HL-60 (cell line): ENCODE data around the gene TMEM88.

Experiments used
- POLR2AphosphoS5 ChIP-seq: IDR thresholded peaks from 2 replicates; pipeline ENCODE4 v1.6.1; 2012; ENCODE audit warnings: low read depth
- TF ChIP-seq, protein P1 (sequence below): IDR thresholded peaks from one replicate; pipeline ENCODE4 v1.5.1; 2011; ENCODE audit warnings: low read length, control low read depth, inconsistent platforms; ENCODE audit not compliant: insufficient read depth
- TF ChIP-seq, protein P2 (sequence below): IDR thresholded peaks from 2 replicates; pipeline ENCODE4 v1.6.1; 2012; ENCODE audit warnings: low read depth; ENCODE audit not compliant: insufficient replicate concordance

DNA sequence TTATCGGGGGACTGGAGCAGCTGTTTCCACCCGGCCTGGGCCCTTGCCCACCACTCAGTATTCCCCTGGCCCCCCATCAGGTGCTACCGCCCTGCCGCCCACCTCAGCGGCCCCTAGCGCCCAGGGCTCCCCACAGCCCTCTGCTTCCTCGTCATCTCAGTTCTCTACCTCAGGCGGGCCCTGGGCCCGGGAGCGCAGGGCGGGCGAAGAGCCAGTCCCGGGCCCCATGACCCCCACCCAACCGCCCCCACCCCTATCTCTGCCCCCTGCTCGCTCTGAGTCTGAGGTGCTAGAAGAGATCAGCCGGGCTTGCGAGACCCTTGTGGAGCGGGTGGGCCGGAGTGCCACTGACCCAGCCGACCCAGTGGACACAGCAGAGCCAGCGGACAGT lies 6.1 kb upstream of the TMEM88 start:
- TF ChIP-seq, protein P1, sequence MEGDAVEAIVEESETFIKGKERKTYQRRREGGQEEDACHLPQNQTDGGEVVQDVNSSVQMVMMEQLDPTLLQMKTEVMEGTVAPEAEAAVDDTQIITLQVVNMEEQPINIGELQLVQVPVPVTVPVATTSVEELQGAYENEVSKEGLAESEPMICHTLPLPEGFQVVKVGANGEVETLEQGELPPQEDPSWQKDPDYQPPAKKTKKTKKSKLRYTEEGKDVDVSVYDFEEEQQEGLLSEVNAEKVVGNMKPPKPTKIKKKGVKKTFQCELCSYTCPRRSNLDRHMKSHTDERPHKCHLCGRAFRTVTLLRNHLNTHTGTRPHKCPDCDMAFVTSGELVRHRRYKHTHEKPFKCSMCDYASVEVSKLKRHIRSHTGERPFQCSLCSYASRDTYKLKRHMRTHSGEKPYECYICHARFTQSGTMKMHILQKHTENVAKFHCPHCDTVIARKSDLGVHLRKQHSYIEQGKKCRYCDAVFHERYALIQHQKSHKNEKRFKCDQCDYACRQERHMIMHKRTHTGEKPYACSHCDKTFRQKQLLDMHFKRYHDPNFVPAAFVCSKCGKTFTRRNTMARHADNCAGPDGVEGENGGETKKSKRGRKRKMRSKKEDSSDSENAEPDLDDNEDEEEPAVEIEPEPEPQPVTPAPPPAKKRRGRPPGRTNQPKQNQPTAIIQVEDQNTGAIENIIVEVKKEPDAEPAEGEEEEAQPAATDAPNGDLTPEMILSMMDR: no peak
- TF ChIP-seq, protein P2, sequence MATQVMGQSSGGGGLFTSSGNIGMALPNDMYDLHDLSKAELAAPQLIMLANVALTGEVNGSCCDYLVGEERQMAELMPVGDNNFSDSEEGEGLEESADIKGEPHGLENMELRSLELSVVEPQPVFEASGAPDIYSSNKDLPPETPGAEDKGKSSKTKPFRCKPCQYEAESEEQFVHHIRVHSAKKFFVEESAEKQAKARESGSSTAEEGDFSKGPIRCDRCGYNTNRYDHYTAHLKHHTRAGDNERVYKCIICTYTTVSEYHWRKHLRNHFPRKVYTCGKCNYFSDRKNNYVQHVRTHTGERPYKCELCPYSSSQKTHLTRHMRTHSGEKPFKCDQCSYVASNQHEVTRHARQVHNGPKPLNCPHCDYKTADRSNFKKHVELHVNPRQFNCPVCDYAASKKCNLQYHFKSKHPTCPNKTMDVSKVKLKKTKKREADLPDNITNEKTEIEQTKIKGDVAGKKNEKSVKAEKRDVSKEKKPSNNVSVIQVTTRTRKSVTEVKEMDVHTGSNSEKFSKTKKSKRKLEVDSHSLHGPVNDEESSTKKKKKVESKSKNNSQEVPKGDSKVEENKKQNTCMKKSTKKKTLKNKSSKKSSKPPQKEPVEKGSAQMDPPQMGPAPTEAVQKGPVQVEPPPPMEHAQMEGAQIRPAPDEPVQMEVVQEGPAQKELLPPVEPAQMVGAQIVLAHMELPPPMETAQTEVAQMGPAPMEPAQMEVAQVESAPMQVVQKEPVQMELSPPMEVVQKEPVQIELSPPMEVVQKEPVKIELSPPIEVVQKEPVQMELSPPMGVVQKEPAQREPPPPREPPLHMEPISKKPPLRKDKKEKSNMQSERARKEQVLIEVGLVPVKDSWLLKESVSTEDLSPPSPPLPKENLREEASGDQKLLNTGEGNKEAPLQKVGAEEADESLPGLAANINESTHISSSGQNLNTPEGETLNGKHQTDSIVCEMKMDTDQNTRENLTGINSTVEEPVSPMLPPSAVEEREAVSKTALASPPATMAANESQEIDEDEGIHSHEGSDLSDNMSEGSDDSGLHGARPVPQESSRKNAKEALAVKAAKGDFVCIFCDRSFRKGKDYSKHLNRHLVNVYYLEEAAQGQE: no peak
- no peak for TF ChIP-seq POLR2AphosphoS5
